ENCODE results near the gene PSMD11.

GRCh38 chr17:32487473-32488176, 43.3 kb downstream of the PSMD11 start:
- no peak for TF ChIP-seq CTCF (IDR thresholded peaks at IDR 0.05 in 8 of 11, conservative IDR thresholded peaks at IDR 0.05 in 3 of 11)
- TF ChIP-seq POLR2A (IDR thresholded peaks at IDR 0.05), result no peak

All from spleen (tissue), 7 donors.